Parathyroid adenoma (tissue), 2 donors: ENCODE data around the gene ALKBH3.

ENCODE experiments used
- H2AFZ ChIP-seq: fragments of 300-600 bp; sonication (generic); one replicate; pipeline ENCODE4 v1.7.0; 2017; ENCODE audit warnings: antibody characterized with exemption, mild to moderate bottlenecking
- H3K27ac ChIP-seq: fragments of 300-600 bp; sonication (generic); one replicate; pipeline ENCODE4 v1.7.0; 2017
- H3K27me3 ChIP-seq: fragments of 300-600 bp; sonication (generic); one replicate; pipeline ENCODE4 v1.7.0; 2017; ENCODE audit warnings: low read length; ENCODE audit not compliant: control insufficient read depth, insufficient read depth
- H3K36me3 ChIP-seq: fragments of 300-600 bp; sonication (generic); one replicate; pipeline ENCODE4 v1.7.0; 2017; ENCODE audit warnings: low read length; ENCODE audit not compliant: control insufficient read depth, insufficient read depth
- H3K4me1 ChIP-seq: fragments of 300-600 bp; sonication (generic); one replicate; pipeline ENCODE4 v1.7.0; 2017; ENCODE audit warnings: control low read depth
- H3K4me2 ChIP-seq: fragments of 300-600 bp; sonication (generic); one replicate; pipeline ENCODE4 v1.7.0; 2017; ENCODE audit warnings: low read length
- H3K4me3 ChIP-seq: fragments of 300-600 bp; sonication (generic); one replicate; pipeline ENCODE4 v1.7.0; 2017; ENCODE audit warnings: low read depth, low read length
- H3K79me2 ChIP-seq: fragments of 300-600 bp; sonication (generic); one replicate; pipeline ENCODE4 v1.7.0; 2017; ENCODE audit warnings: control low read depth
- H3K9ac ChIP-seq: fragments of 300-600 bp; sonication (generic); one replicate; pipeline ENCODE4 v1.7.0; 2017; ENCODE audit warnings: mild to moderate bottlenecking
- H3K9me3 ChIP-seq: fragments of 300-600 bp; sonication (generic); one replicate; pipeline ENCODE4 v1.7.0; 2017; ENCODE audit warnings: low read length; ENCODE audit not compliant: control insufficient read depth
- TF ChIP-seq, protein P1 (sequence below): fragments of 300-600 bp; sonication (generic); IDR thresholded peaks from one replicate; pipeline ENCODE4 v1.7.0; 2017; ENCODE audit warnings: antibody characterized with exemption, mild to moderate bottlenecking
- donor health status: primary hyperparathyroidism.

The ALKBH3 gene

GRCh38 chr11:43879789-43880639, 617 bp upstream of the ALKBH3 start:
- H3K9me3 ChIP-seq = no peaks in the 10 kb centered on the region
- H3K79me2 ChIP-seq = no peaks in the 10 kb centered on the region
- TF ChIP-seq, protein P1, sequence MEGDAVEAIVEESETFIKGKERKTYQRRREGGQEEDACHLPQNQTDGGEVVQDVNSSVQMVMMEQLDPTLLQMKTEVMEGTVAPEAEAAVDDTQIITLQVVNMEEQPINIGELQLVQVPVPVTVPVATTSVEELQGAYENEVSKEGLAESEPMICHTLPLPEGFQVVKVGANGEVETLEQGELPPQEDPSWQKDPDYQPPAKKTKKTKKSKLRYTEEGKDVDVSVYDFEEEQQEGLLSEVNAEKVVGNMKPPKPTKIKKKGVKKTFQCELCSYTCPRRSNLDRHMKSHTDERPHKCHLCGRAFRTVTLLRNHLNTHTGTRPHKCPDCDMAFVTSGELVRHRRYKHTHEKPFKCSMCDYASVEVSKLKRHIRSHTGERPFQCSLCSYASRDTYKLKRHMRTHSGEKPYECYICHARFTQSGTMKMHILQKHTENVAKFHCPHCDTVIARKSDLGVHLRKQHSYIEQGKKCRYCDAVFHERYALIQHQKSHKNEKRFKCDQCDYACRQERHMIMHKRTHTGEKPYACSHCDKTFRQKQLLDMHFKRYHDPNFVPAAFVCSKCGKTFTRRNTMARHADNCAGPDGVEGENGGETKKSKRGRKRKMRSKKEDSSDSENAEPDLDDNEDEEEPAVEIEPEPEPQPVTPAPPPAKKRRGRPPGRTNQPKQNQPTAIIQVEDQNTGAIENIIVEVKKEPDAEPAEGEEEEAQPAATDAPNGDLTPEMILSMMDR = no peak
- H2AFZ ChIP-seq = peak overlapping the region; percentile 99
- peak overlapping the region; percentile 65 for H3K4me2 ChIP-seq
- no peaks in the 10 kb centered on the region for H3K36me3 ChIP-seq
- H3K9ac ChIP-seq = no peak overlapping the region
- peak overlapping the region; percentile 32 for H3K27ac ChIP-seq
- no peaks in the 10 kb centered on the region for H3K4me1 ChIP-seq
- H3K27me3 ChIP-seq = no peaks in the 10 kb centered on the region
- H3K4me3 ChIP-seq = peak overlapping the region; percentile 90

GRCh38 chr11:43892851-43893250, 12.2 kb downstream of the ALKBH3 start:
- Histone ChIP-seq H3K4me2 (no peak overlapping the region), H3K4me3 (no peak overlapping the region), H3K9ac (no peak overlapping the region), H3K9me3 (no peaks in the 10 kb centered on the region), H3K27me3 (no peaks in the 10 kb centered on the region), H2AFZ (no peak overlapping the region), H3K36me3 (no peaks in the 10 kb centered on the region), H3K79me2 (no peaks in the 10 kb centered on the region), H3K27ac (no peak overlapping the region), H3K4me1 (no peaks in the 10 kb centered on the region)
- TF ChIP-seq, protein P1 = no peak

GRCh38 chr11:43894546-43894945, 13.9 kb downstream of the ALKBH3 start:
- Histone ChIP-seq H3K4me2 (no peak overlapping the region), H3K9ac (no peak overlapping the region), H3K4me3 (no peak overlapping the region), H3K9me3 (no peaks in the 10 kb centered on the region), H3K27me3 (no peaks in the 10 kb centered on the region), H3K36me3 (no peaks in the 10 kb centered on the region), H2AFZ (no peak overlapping the region), H3K79me2 (no peaks in the 10 kb centered on the region), H3K27ac (no peak overlapping the region), H3K4me1 (no peaks in the 10 kb centered on the region)
- TF ChIP-seq, protein P1 = no peak

DNA sequence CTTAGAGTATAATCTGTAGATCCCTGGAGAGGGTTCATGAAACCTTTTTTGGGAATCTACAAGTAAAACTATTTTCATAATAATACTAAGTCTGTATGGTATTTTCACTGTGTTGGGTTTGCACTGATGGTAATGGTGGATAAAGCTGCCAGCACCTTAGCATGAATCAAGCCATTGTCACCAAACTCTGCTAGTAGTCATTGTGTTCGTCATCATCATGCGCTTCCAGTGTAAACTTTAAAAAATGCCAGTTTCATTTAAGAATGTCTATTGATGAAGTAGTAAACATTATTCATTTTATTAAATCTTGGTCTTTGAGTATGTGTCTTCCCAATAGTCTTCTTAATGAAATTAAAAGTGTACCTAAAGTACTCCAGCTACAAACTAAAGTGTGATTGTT, 15.0 kb downstream of the ALKBH3 start:
- Histone ChIP-seq H3K27me3 (no peaks in the 10 kb centered on the region), H3K79me2 (no peaks in the 10 kb centered on the region), H3K4me1 (no peaks in the 10 kb centered on the region), H3K9ac (no peak overlapping the region), H3K4me3 (no peak overlapping the region), H3K36me3 (no peaks in the 10 kb centered on the region), H3K27ac (no peak overlapping the region), H3K4me2 (no peak overlapping the region), H3K9me3 (no peaks in the 10 kb centered on the region), H2AFZ (no peak overlapping the region)
- TF ChIP-seq, protein P1 = no peak

DNA sequence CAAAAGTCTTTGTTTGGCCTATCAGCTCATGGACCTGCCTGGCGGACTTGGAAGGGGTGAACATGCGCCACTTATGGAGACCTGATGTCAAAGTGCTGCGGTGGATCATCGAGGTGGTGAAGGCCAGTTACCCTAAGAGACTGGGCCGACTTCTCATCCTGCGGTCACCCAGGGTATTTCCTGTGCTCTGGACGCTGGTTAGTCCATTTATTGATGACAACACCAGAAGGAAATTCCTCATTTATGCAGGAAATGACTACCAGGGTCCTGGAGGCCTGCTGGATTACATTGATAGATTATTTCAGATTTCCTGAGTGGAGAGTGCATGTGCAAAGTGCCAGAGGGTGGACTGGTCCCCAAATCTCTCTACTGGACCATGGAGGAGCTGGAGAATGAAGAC, 17.9 kb downstream of the ALKBH3 start:
- Histone ChIP-seq H3K4me2 (no peak overlapping the region), H3K27ac (no peak overlapping the region), H2AFZ (no peak overlapping the region), H3K27me3 (no peaks in the 10 kb centered on the region), H3K36me3 (no peaks in the 10 kb centered on the region), H3K79me2 (no peaks in the 10 kb centered on the region), H3K4me3 (no peak overlapping the region), H3K4me1 (no peaks in the 10 kb centered on the region), H3K9ac (no peak overlapping the region), H3K9me3 (no peaks in the 10 kb centered on the region)
- TF ChIP-seq, protein P1 = no peak
